ENCODE measurements around the gene PUM1.

Gene PUM1

DNA sequence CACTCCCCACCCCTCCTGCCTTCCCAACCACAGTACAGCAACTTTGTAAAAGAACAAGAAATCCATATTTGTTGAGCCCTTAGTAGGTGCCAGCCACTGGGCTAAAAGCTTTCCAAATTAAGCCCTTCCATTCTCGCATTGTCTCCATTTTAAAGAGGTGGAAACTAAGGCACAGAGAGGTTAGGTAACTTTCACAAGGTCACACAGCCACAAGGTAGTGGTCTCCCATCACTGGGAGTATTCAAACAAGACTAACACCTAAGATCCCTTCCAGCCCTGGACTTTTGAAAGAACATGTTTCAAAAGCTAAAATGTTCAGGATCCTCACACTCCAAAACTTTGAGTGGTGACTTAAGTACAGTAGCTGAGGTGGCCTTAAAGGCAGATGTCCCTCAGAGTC is 160.1 kb downstream of the PUM1 start:
- CTCF ChIA-PET: interaction anchor here (1.1 kb wide), 1 partner anchor 104 kb away, joined by 3 read pairs; no protein-coding TSS in a partner anchor
- TF ChIP-seq HDGF (IDR thresholded peaks at IDR 0.05; ENCODE audit: borderline replicate concordance): no peak
- no peak for TF ChIP-seq TARDBP (IDR thresholded peaks at IDR 0.05)
- no peak for TF ChIP-seq ARNT (IDR thresholded peaks at IDR 0.05)
- no peak for TF ChIP-seq FOXK2 (IDR thresholded peaks at IDR 0.05)
- no peak for TF ChIP-seq ELF4 (IDR thresholded peaks at IDR 0.05)
- DNase-seq (ENCODE audit: extremely low spot score): no peak
- POLR2A ChIA-PET: no interaction called here

GRCh38 chr1:30904962-30905335 is 160.6 kb downstream of the PUM1 start:
- no peak for DNase-seq (ENCODE audit: extremely low spot score)
- ChIA-PET CTCF (no interaction called here), POLR2A (interaction anchor here (0.6 to 0.9 kb wide), 2 partner anchors 9 to 12 kb away, joined by 3 read pairs; no protein-coding TSS in a partner anchor)
- TF ChIP-seq SP1 (IDR thresholded peaks at IDR 0.05): no peak
- TF ChIP-seq ZNF384 (IDR thresholded peaks at IDR 0.05): no peak
- TF ChIP-seq L3MBTL2 (conservative IDR thresholded peaks at IDR 0.05): no peak
- no peak for TF ChIP-seq NFRKB (IDR thresholded peaks at IDR 0.05)
- TF ChIP-seq CTBP1 (IDR thresholded peaks at IDR 0.05; ENCODE audit: borderline replicate concordance): no peak
- no peak for TF ChIP-seq HDGF (IDR thresholded peaks at IDR 0.05; ENCODE audit: borderline replicate concordance)

DNA sequence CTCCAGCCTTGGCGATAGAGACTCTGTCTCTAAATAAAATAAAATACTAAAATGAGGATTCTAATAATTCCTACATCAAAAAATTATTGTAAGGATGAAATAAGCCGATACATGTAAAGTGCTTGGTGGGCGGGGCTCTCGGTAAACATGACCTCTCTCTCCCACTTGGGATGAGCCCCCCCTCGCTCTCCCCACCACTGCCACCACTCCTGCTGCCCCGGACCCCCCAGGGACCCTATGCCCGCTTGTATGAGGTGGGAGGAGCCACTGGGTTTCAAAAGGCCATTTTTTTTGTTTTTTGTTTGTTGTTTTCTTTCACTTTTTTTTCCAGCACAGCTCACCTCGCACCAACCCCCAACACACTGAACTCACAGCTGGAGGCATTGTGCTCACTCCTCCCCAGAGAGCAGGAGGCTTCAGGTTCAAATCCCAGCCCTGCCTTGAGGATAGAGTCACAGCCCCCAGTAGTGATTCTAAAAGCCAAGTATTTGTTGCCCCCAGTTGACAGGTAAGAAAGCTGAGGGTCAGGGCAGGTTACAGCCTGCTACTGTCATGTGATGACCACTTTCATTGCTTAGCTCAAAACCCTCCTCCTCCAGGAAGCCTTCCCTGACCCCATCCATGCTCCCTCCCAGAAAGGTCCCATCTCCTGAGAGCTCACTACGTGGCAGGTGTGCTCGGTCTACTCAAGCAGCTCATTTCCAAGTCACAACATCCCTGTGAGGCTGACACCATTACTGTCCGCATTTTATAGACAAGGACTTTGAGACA is 161.1 kb downstream of the PUM1 start:
- CTCF ChIA-PET: no interaction called here
- POLR2A ChIA-PET: interaction anchor here (0.6 to 0.9 kb wide), 2 partner anchors 8 to 11 kb away, joined by 3 read pairs; no protein-coding TSS in a partner anchor
- DNase-seq (ENCODE audit: extremely low spot score): no peak
- no peak for TF ChIP-seq FOXA1 (IDR thresholded peaks at IDR 0.05)
- TF ChIP-seq BHLHE40 (IDR thresholded peaks at IDR 0.05; ENCODE audit: borderline replicate concordance): no peak
- no peak for TF ChIP-seq SUZ12 (IDR thresholded peaks at IDR 0.05)

DNA sequence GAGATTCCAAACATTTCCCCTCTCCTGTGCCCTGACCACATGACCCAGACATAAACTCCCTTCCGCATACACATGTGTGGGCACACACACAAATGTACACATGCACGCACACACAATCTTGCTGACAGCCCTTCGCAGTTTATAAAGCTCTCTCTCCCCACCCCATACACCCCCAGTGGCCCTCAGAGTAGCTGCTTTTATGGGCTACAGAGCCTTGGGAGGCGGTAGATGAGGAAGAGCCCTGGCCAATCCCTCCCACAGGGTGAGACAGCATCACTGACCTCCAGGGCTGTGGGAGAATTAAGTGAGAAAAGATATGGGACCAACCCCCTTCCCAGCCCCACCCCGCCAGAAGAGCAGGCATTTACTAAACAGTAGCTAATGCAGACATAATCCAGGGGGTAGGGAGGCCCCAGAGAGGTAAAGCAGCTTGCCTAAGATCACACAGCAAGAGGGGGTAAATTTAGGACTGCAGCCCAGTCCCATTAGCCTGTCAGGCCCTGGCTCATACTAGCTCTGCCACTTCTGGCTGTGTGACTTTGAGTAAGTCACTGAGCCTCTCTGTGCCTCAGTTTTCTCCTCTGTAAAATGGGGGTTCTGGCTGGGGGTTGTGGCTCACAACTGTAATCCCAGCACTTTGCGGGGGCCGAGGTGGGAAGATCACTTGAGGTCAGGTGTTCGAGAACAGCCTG is 162.0 kb downstream of the PUM1 start:
- TF ChIP-seq TARDBP (IDR thresholded peaks at IDR 0.05): no peak
- TF ChIP-seq FOXM1 (IDR thresholded peaks at IDR 0.05; ENCODE audit: borderline replicate concordance): 0 out of 2 replicates have a peak, but pooled peaks have one; percentile 26
- ChIA-PET CTCF (interaction anchor here (1.0 kb wide), 1 partner anchor 102 kb away, joined by 4 read pairs; no protein-coding TSS in a partner anchor), POLR2A (no interaction called here)
- no peak for DNase-seq (ENCODE audit: extremely low spot score)

- no peak for DNase-seq (ENCODE audit: extremely low spot score)
- CTCF ChIA-PET: interaction anchor here (1.0 kb wide), 1 partner anchor 101 kb away, joined by 4 read pairs; no protein-coding TSS in a partner anchor
- POLR2A ChIA-PET: no interaction called here
- TF ChIP-seq NFRKB (IDR thresholded peaks at IDR 0.05) (no peak), L3MBTL2 (conservative IDR thresholded peaks at IDR 0.05) (no peak), FOXK2 (IDR thresholded peaks at IDR 0.05) (no peak), TARDBP (IDR thresholded peaks at IDR 0.05) (no peak), ELF4 (IDR thresholded peaks at IDR 0.05) (no peak), CTBP1 (IDR thresholded peaks at IDR 0.05; ENCODE audit: borderline replicate concordance) (no peak), HDGF (IDR thresholded peaks at IDR 0.05; ENCODE audit: borderline replicate concordance) (no peak), FOXM1 (IDR thresholded peaks at IDR 0.05; ENCODE audit: borderline replicate concordance) (no peak), SP1 (IDR thresholded peaks at IDR 0.05) (no peak), LEF1 (IDR thresholded peaks at IDR 0.05; ENCODE audit: borderline replicate concordance) (no peak), BHLHE40 (IDR thresholded peaks at IDR 0.05; ENCODE audit: borderline replicate concordance) (no peak), ARNT (IDR thresholded peaks at IDR 0.05) (no peak)
- TF ChIP-seq, protein P1, sequence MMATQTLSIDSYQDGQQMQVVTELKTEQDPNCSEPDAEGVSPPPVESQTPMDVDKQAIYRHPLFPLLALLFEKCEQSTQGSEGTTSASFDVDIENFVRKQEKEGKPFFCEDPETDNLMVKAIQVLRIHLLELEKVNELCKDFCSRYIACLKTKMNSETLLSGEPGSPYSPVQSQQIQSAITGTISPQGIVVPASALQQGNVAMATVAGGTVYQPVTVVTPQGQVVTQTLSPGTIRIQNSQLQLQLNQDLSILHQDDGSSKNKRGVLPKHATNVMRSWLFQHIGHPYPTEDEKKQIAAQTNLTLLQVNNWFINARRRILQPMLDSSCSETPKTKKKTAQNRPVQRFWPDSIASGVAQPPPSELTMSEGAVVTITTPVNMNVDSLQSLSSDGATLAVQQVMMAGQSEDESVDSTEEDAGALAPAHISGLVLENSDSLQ (IDR thresholded peaks at IDR 0.05): no peak
These were observed 162.8 kb downstream of the PUM1 start for GRCh38 chr1:30902593-30903290.

DNA sequence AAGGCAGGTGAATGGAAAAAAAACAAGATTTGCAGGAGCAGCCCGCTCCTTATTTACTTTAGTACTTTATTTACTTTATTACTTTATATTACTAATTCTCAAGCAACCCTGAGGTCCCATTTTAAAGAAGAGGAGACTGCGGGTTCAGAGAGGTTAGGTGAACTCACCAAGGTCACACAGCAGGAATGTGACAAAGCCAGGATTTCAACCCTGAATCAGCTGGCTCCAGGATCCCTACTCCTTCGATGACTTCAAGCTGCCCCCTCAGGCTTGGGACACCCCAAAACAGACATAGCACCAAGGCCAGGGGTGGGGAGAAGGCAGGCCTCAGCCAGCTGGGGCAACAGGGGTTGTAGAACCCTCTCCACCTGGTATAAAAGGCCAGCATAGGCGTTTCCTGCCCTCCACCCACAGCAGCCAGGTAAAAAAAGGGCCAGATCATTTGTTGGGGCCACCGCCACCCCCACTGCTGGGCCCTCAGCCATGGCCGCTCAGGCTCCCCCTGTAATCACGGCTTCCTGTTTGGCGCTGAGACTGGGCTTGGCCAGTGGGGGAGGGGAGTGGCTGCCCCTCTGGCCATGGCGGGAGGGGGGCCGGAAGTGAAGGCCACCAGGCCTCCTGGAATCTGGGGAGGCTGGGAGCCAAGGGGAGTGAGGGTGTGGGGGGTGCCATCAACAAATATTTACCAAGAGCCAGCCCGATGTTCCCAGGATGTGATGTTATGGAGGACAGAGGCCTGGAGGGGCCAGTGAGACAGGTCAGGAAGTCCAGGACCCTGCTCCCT is 163.5 kb downstream of the PUM1 start:
- POLR2A ChIA-PET: no interaction called here
- TF ChIP-seq NFRKB (IDR thresholded peaks at IDR 0.05) (no peak), FOXK2 (IDR thresholded peaks at IDR 0.05) (no peak), HDGF (IDR thresholded peaks at IDR 0.05; ENCODE audit: borderline replicate concordance) (no peak)
- TF ChIP-seq, protein P1 (IDR thresholded peaks at IDR 0.05): no peak
- no peak for DNase-seq (ENCODE audit: extremely low spot score)
- CTCF ChIA-PET: no interaction called here

Measured in HEK293T (cell line).